B cell (primary cell): ENCODE results near the gene TMBIM4.

Experiments
- EZH2 ChIP-seq: IDR thresholded peaks from 2 replicates; pipeline ENCODE4 v1.6.1; 2012; ENCODE audit warnings: borderline replicate concordance, low read depth, mild to moderate bottlenecking, moderate library complexity, low read length; ENCODE audit not compliant: insufficient read depth, poor library complexity, severe bottlenecking
- TF ChIP-seq, protein P1 (sequence below): fragments of 200-600 bp; IDR thresholded peaks from one replicate; pipeline ENCODE4 v1.8.0; 2022; ENCODE audit warnings: antibody characterized with exemption, mild to moderate bottlenecking

- TF ChIP-seq, protein P1, sequence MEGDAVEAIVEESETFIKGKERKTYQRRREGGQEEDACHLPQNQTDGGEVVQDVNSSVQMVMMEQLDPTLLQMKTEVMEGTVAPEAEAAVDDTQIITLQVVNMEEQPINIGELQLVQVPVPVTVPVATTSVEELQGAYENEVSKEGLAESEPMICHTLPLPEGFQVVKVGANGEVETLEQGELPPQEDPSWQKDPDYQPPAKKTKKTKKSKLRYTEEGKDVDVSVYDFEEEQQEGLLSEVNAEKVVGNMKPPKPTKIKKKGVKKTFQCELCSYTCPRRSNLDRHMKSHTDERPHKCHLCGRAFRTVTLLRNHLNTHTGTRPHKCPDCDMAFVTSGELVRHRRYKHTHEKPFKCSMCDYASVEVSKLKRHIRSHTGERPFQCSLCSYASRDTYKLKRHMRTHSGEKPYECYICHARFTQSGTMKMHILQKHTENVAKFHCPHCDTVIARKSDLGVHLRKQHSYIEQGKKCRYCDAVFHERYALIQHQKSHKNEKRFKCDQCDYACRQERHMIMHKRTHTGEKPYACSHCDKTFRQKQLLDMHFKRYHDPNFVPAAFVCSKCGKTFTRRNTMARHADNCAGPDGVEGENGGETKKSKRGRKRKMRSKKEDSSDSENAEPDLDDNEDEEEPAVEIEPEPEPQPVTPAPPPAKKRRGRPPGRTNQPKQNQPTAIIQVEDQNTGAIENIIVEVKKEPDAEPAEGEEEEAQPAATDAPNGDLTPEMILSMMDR = no peak
- no peak for TF ChIP-seq EZH2
These were observed 52.6 kb downstream of the TMBIM4 start for GRCh38 chr12:66117242-66117641.
